ENCODE measurements around the gene BATF.
A peak's percentile ranks its signal among the peaks of the same experiment; 100 is the strongest.

Gene BATF

GRCh38 chr14:75553761-75554364 is 31.6 kb downstream of the BATF start:
- TF ChIP-seq GATA2 (IDR thresholded peaks at IDR 0.05; ENCODE audit: low read depth, low read length) (peak; percentile 78), GATA3 (IDR thresholded peaks at IDR 0.05; ENCODE audit: low read depth, low read length) (peak; percentile 81)

- no peak for TF ChIP-seq GATA3 (IDR thresholded peaks at IDR 0.05; ENCODE audit: low read depth, low read length)
- no peak for TF ChIP-seq GATA2 (IDR thresholded peaks at IDR 0.05; ENCODE audit: low read depth, low read length)
Measured at GRCh38 chr14:75554482-75554881, 32.2 kb downstream of the BATF start.

GRCh38 chr14:75558440-75558839 is 36.2 kb downstream of the BATF start:
- TF ChIP-seq GATA3 (IDR thresholded peaks at IDR 0.05; ENCODE audit: low read depth, low read length) (no peak), GATA2 (IDR thresholded peaks at IDR 0.05; ENCODE audit: low read depth, low read length) (no peak)

- no peak for TF ChIP-seq GATA2 (IDR thresholded peaks at IDR 0.05; ENCODE audit: low read depth, low read length)
- no peak for TF ChIP-seq GATA3 (IDR thresholded peaks at IDR 0.05; ENCODE audit: low read depth, low read length)
Measured at GRCh38 chr14:75559045-75559444, 36.8 kb downstream of the BATF start.

- TF ChIP-seq GATA2 (IDR thresholded peaks at IDR 0.05; ENCODE audit: low read depth, low read length) (no peak), GATA3 (IDR thresholded peaks at IDR 0.05; ENCODE audit: low read depth, low read length) (no peak)
Measured at GRCh38 chr14:75559451-75560222, 37.4 kb downstream of the BATF start.

- TF ChIP-seq GATA2 (IDR thresholded peaks at IDR 0.05; ENCODE audit: low read depth, low read length) (no peak), GATA3 (IDR thresholded peaks at IDR 0.05; ENCODE audit: low read depth, low read length) (no peak)
Measured at GRCh38 chr14:75561013-75561432, 38.8 kb downstream of the BATF start.

- TF ChIP-seq GATA2 (IDR thresholded peaks at IDR 0.05; ENCODE audit: low read depth, low read length) (no peak), GATA3 (IDR thresholded peaks at IDR 0.05; ENCODE audit: low read depth, low read length) (no peak)
Measured at GRCh38 chr14:75562089-75562488, 39.8 kb downstream of the BATF start.

GRCh38 chr14:75562489-75562888 is 40.2 kb downstream of the BATF start:
- TF ChIP-seq GATA3 (IDR thresholded peaks at IDR 0.05; ENCODE audit: low read depth, low read length) (no peak), GATA2 (IDR thresholded peaks at IDR 0.05; ENCODE audit: low read depth, low read length) (no peak)

GRCh38 chr14:75563931-75564330 is 41.7 kb downstream of the BATF start:
- no peak for TF ChIP-seq GATA3 (IDR thresholded peaks at IDR 0.05; ENCODE audit: low read depth, low read length)
- no peak for TF ChIP-seq GATA2 (IDR thresholded peaks at IDR 0.05; ENCODE audit: low read depth, low read length)

GRCh38 chr14:75565056-75565455 is 42.8 kb downstream of the BATF start:
- TF ChIP-seq GATA2 (IDR thresholded peaks at IDR 0.05; ENCODE audit: low read depth, low read length): no peak
- no peak for TF ChIP-seq GATA3 (IDR thresholded peaks at IDR 0.05; ENCODE audit: low read depth, low read length)

GRCh38 chr14:75566321-75566720 is 44.1 kb downstream of the BATF start:
- TF ChIP-seq GATA2 (IDR thresholded peaks at IDR 0.05; ENCODE audit: low read depth, low read length) (no peak), GATA3 (IDR thresholded peaks at IDR 0.05; ENCODE audit: low read depth, low read length) (no peak)

GRCh38 chr14:75566752-75567151 is 44.5 kb downstream of the BATF start:
- no peak for TF ChIP-seq GATA2 (IDR thresholded peaks at IDR 0.05; ENCODE audit: low read depth, low read length)
- TF ChIP-seq GATA3 (IDR thresholded peaks at IDR 0.05; ENCODE audit: low read depth, low read length): no peak

- no peak for TF ChIP-seq GATA2 (IDR thresholded peaks at IDR 0.05; ENCODE audit: low read depth, low read length)
- no peak for TF ChIP-seq GATA3 (IDR thresholded peaks at IDR 0.05; ENCODE audit: low read depth, low read length)
Measured at GRCh38 chr14:75568140-75568539, 45.9 kb downstream of the BATF start.

GRCh38 chr14:75568791-75569190 is 46.5 kb downstream of the BATF start:
- TF ChIP-seq GATA3 (IDR thresholded peaks at IDR 0.05; ENCODE audit: low read depth, low read length): no peak
- TF ChIP-seq GATA2 (IDR thresholded peaks at IDR 0.05; ENCODE audit: low read depth, low read length): no peak

- TF ChIP-seq GATA3 (IDR thresholded peaks at IDR 0.05; ENCODE audit: low read depth, low read length) (no peak), GATA2 (IDR thresholded peaks at IDR 0.05; ENCODE audit: low read depth, low read length) (no peak)
Measured at GRCh38 chr14:75570797-75571196, 48.5 kb downstream of the BATF start.
